IPS-15b (cell line): ENCODE measurements around the gene GGNBP2.
"Not testable (repeated sequence)": the region's sequence is repeated elsewhere in the genome, so short reads cannot be mapped to it uniquely, and the experiment has no call there.

Source experiments
- H3K27me3 ChIP-seq: one replicate; pipeline ENCODE4 v1.6.1; 2013; ENCODE audit warnings: low read length; ENCODE audit not compliant: control insufficient read depth, insufficient read depth
- H3K36me3 ChIP-seq: one replicate; pipeline ENCODE4 v1.6.1; 2013; ENCODE audit warnings: low read length; ENCODE audit not compliant: control insufficient read depth, insufficient read depth
- H3K4me1 ChIP-seq: one replicate; pipeline ENCODE4 v1.6.1; 2013; ENCODE audit warnings: mild to moderate bottlenecking, low read length; ENCODE audit not compliant: control insufficient read depth, insufficient read depth
- H3K4me3 ChIP-seq: one replicate; pipeline ENCODE4 v1.5.1; 2013; ENCODE audit warnings: low read depth, low read length
- H3K9ac ChIP-seq: one replicate; pipeline ENCODE4 v1.6.1; 2013; ENCODE audit warnings: low read depth, mild to moderate bottlenecking, low read length
- H3K9me3 ChIP-seq: one replicate; pipeline ENCODE4 v1.6.1; 2013; ENCODE audit warnings: mild to moderate bottlenecking, low read length; ENCODE audit not compliant: control insufficient read depth, insufficient read depth

GGNBP2 gene

DNA sequence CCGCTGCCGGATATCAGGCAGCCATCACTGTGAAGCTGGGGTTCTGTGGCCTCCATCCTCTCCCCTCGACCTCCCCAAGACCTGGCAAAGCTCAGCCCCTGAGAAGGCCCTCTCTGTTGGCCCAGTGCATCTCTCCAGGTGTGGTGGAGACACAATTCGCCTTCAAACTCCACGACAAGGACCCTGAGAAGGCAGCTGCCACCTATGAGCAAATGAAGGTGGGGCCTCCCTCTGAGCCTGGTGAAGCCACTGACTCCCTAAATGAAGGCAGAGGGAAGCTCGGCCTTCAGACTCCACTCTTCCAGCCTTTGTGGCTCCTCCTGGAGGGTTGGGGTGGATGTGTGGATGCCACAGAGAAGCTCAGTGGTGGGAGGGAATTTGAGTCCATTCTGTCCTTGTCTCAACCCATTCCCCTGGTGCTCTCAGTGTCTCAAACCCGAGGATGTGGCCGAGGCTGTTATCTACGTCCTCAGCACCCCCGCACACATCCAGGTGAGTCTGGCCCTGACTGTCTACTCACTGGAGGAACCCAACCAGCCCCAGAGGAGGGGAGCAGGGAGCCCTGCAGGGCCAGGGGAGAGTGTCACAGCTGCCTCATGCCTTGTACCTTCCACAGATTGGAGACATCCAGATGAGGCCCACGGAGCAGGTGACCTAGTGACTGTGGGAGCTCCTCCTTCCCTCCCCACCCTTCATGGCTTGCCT, 55.0 kb downstream of the GGNBP2 start:
- Histone ChIP-seq H3K4me1 (peaks cover 9% of the 10 kb centered on the region), H3K9ac (no peak overlapping the region), H3K36me3 (peaks cover 11% of the 10 kb centered on the region)

DNA sequence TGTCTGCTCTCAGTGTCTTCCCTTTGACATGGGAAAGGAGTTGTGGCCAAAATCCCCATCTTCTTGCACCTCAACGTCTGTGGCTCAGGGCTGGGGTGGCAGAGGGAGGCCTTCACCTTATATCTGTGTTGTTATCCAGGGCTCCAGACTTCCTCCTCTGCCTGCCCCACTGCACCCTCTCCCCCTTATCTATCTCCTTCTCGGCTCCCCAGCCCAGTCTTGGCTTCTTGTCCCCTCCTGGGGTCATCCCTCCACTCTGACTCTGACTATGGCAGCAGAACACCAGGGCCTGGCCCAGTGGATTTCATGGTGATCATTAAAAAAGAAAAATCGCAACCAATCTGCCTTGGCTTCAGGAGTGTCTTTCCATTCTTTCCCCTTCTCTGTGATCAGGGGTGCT, 55.7 kb downstream of the GGNBP2 start:
- Histone ChIP-seq H3K36me3 (peaks cover 7% of the 10 kb centered on the region), H3K9me3 (no peaks in the 10 kb centered on the region), H3K9ac (peak overlapping the region; percentile 47), H3K4me1 (peaks cover 9% of the 10 kb centered on the region), H3K4me3 (peak overlapping the region; percentile 94), H3K27me3 (no peaks in the 10 kb centered on the region)

More for the DNA sequence above, 55.0 kb downstream of the GGNBP2 start:
- H3K9me3 ChIP-seq: no peaks in the 10 kb centered on the region
- H3K27me3 ChIP-seq: no peaks in the 10 kb centered on the region
- H3K4me3 ChIP-seq: no peak overlapping the region

DNA sequence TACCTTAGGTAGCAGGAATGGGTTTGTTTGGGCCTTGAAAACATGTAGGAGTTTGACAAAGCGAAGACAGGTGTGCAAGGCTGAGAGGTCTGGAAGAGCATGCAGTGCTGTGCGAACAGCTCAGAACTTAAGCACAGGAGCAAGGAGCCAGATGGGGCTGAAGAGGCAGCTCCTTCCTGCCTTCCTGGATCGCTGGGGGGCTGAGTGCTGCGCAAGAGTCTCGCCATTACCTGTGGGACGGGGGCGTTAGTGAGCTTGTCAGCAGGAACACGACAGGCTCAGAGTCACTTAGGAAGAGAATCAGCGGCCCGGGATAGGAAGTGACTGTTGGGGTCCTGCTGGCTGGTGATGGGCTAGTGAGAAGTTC, 56.2 kb downstream of the GGNBP2 start:
- H3K9ac ChIP-seq: peak overlapping the region; percentile 27
- peak overlapping the region; percentile 94 for H3K4me3 ChIP-seq
- no peaks in the 10 kb centered on the region for H3K9me3 ChIP-seq
- H3K36me3 ChIP-seq: peaks cover 4% of the 10 kb centered on the region
- H3K27me3 ChIP-seq: no peaks in the 10 kb centered on the region
- H3K4me1 ChIP-seq: peaks cover 9% of the 10 kb centered on the region

DNA sequence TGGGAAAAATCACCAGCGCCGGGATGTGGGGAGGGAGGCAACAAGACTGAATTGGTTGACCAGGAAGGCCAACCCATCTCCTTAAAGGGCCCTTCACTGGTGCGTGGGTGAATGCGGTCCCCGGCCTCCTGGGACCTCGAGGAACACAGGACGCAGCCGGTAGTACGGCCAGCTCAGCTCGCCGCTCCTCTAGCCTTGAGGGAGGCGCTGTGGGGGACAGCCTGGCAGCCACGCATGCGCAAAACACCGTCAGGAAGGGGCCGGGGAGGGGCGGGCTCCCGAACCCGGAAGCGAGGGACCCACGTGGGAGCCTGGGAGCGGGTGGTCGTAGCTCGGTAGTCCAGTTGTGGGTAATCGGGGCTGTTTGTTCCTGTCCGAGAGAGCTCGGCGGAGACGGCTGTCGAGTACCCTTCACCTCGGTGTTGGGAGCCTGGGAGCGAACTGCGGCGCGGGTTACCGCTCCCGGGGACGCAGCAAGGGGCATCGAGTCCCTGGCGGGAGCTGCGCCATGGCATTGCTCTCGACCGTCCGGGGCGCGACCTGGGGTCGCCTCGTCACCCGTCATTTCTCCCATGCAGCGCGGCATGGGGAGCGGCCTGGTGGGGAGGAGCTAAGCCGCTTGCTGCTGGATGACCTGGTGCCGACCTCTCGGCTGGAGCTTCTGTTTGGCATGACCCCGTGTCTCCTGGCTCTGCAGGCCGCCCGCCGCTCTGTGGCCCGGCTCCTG, 56.7 kb downstream of the GGNBP2 start, which contains the start of gene MRM1:
MRM1 (plus strand) TSS at position 281 of the 727 bp plus-strand sequence; CDS start at position 509, 228 bp downstream.
- Histone ChIP-seq H3K27me3 (no peaks in the 10 kb centered on the region), H3K4me1 (peaks cover 9% of the 10 kb centered on the region), H3K36me3 (peaks cover 4% of the 10 kb centered on the region)

DNA sequence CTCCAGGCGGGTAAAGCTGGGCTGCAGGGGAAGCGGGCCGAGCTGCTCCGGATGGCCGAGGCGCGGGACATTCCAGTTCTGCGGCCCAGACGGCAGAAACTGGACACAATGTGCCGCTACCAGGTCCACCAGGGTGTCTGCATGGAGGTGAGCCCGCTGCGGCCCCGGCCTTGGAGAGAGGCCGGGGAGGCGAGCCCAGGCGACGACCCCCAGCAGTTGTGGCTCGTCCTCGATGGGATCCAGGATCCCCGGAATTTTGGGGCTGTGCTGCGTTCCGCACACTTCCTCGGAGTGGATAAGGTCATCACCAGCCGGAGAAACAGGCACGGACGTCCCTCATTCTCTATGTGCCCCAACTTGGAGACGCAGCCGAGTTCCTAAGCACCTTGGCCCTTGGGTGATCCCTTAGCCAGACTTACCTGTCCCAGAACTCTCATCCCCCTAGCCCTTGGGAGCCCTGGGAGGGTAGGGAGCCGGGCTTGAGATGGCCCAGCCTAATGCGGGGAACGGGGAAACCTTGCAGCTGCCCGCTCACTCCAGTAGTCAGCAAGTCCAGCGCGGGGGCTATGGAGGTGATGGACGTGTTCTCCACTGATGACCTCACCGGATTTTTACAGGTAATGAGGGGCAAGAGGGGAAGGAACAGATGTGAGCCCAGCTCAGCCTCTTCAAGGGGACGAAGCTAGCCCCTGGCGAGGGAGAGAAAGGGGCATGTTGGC, 57.5 kb downstream of the GGNBP2 start:
- peak overlapping the region; percentile 94 for H3K4me3 ChIP-seq
- peak overlapping the region; percentile 90 for H3K9ac ChIP-seq

More for the DNA sequence above, 56.7 kb downstream of the GGNBP2 start, which contains the start of gene MRM1:
- Histone ChIP-seq H3K9me3 (no peaks in the 10 kb centered on the region), H3K4me3 (peak within 1 kb of the TSS; percentile 94), H3K9ac (peak within 1 kb of the TSS; percentile 90)

DNA sequence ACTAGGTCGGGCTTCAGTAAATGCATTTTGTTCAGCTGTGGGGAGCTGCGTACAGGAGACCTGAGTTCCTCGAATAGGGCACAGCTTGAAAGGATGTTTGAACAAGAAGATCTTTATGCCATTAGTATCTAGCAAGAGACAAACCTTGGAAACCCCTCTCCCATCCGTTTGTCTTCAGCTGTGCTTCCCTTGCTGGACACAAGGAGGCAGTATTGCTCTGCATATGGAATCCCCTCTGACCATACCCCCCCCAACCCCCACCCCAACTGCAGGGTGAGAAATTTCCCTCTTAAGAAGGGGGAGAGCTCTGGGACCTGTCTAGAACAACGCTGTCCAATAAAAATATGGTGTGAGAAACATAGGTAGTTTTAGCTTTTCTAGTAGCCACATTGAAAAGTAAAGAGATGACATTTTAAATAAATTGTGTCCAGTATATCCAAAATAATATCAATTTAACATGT, 58.2 kb downstream of the GGNBP2 start:
- peak overlapping the region; percentile 90 for H3K9ac ChIP-seq
- H3K9me3 ChIP-seq: no peaks in the 10 kb centered on the region
- H3K36me3 ChIP-seq: peaks cover 4% of the 10 kb centered on the region
- peaks cover 9% of the 10 kb centered on the region for H3K4me1 ChIP-seq
- peak overlapping the region; percentile 94 for H3K4me3 ChIP-seq
- H3K27me3 ChIP-seq: no peaks in the 10 kb centered on the region

More for the DNA sequence above, 57.5 kb downstream of the GGNBP2 start:
- H3K36me3 ChIP-seq: peaks cover 4% of the 10 kb centered on the region
- no peaks in the 10 kb centered on the region for H3K27me3 ChIP-seq
- H3K4me1 ChIP-seq: peaks cover 9% of the 10 kb centered on the region
- H3K9me3 ChIP-seq: no peaks in the 10 kb centered on the region

DNA sequence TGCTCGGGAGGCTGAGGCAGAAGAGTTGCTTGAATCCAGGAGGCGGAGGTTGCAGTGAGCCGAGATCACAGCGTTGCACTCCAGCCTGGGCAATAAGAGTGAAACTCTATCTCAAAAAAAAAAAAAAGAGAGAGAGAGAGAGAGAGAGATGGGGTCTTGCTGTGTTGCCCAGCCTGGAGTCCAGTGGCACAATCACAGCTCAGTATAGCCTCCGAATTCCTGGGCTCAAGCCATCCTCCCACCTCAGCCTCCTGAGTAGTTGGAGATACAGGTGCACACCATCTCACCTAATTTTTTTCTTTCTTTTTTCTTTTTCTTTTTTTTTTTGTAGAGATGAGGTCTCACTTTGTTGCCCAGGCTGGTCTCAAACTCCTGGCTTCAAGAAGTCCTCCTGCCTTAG, 60.3 kb downstream of the GGNBP2 start:
- H3K9ac ChIP-seq, H3K36me3 ChIP-seq: not testable (repeated sequence)
- H3K4me1 ChIP-seq: peaks cover 12% of the 10 kb centered on the region

DNA sequence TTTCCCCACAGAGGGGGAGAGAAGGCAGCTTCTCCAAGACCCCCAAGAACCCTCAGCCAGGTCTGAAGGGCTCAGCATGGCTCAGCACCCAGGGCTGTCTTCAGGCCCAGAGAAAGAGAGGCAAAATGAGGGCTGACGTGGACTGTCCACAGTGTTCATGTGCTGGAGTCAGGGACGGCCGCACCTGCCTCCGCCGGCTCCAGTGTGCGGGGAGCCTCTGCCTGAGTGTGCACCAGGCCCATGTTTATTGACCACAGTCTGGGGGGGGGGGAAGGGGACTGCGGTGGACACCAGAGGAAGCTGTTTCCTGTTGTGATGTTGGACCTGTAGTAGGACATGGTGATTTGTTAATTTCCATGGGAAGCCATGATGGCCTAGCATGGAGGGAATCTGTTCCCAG, 63.6 kb downstream of the GGNBP2 start:
- Histone ChIP-seq H3K36me3 (peaks cover 2% of the 10 kb centered on the region), H3K4me3 (no peak overlapping the region), H3K27me3 (no peaks in the 10 kb centered on the region), H3K9me3 (no peaks in the 10 kb centered on the region), H3K9ac (no peak overlapping the region), H3K4me1 (peaks cover 10% of the 10 kb centered on the region)

More for the DNA sequence above, 60.3 kb downstream of the GGNBP2 start:
- H3K9me3 ChIP-seq, H3K4me3 ChIP-seq, H3K27me3 ChIP-seq: not testable (repeated sequence)

DNA sequence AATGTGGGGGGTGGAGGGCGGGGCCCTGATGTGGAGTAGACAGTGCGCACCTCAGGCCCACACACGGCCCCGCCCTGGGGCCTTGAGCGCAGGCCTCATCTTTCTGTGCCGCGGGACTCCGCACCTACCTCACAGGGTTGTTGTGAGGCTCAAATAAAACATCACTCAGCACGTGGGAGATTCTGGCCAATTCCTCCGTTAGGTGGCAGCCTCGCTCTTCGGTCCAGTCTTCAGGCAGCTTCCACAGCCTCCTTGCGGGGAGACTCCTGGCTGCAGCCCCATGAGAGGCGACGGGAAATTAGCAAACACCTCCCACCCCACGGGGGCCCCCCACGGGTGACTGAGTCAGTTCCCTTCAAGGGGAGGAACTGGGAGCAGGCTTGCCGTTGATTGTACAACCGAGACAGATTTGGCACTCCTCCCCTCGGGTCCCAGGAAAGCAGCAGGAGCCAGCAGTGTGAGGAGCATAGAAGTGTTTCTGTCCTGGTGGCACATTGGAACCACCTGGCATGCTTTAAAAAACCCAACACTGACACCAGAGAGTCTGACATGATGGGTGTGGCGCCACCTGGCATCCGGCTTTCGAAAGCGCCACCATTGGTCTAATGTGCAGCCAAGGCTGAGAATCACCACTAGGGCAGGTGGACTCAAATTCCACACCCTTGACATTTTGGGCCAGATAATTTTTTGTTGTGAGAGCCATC, 64.2 kb downstream of the GGNBP2 start:
- H3K9me3 ChIP-seq: no peaks in the 10 kb centered on the region
- H3K4me3 ChIP-seq: no peak overlapping the region
- H3K9ac ChIP-seq: no peak overlapping the region
- peaks cover 8% of the 10 kb centered on the region for H3K4me1 ChIP-seq
- no peaks in the 10 kb centered on the region for H3K27me3 ChIP-seq
- H3K36me3 ChIP-seq: peaks cover 2% of the 10 kb centered on the region

DNA sequence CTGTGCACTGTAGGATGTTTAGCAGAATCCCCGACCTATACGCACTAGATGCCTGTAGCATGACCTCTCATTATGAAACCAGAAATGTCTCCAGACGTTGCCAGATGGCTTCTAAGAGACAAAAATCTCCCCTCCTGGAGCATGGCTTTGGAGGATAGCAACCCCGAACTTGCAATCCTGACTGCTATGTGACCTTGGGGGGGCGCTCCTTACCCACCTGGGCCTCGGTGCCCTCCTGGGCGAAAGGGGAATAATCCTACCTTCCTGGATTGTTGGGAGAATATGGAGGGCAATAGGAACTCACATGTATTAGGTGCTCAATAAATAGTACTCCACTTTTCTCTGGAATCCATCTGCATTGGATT, 64.8 kb downstream of the GGNBP2 start:
- peaks cover 8% of the 10 kb centered on the region for H3K4me1 ChIP-seq
- no peak overlapping the region for H3K9ac ChIP-seq
- no peaks in the 10 kb centered on the region for H3K27me3 ChIP-seq
- no peaks in the 10 kb centered on the region for H3K9me3 ChIP-seq
- H3K36me3 ChIP-seq: peaks cover 2% of the 10 kb centered on the region
- H3K4me3 ChIP-seq: no peak overlapping the region

DNA sequence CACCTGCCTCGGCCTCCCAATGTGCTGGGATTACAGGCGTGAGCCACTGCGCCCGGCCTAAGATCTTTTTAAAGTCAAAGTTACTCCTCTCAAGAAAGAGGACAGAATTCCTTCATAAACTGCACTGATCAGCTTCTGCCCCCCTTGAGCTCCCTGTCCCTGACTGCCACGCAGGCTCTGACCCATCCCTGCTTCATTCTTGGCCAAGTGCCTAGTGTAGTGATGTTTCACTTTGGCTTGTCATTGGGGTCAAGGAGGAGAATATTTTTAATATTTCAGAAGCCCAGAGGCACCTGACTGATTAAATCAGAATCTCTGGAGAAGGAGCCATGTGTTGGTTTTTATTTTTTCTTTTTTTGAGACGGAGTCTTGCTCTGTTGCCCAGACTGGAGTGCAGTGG, 65.8 kb downstream of the GGNBP2 start:
- no peaks in the 10 kb centered on the region for H3K27me3 ChIP-seq
- no peak overlapping the region for H3K4me3 ChIP-seq
- no peak overlapping the region for H3K9ac ChIP-seq
- peaks cover 2% of the 10 kb centered on the region for H3K36me3 ChIP-seq
- H3K4me1 ChIP-seq: peaks cover 15% of the 10 kb centered on the region
- H3K9me3 ChIP-seq: no peaks in the 10 kb centered on the region
